ENCODE measurements around the gene LPGAT1.
A peak's percentile ranks its signal among the peaks of the same experiment; 100 is the strongest.
"Not testable (repeated sequence)": the region's sequence is repeated elsewhere in the genome, so short reads cannot be mapped to it uniquely, and the experiment has no call there.

The LPGAT1 gene

GRCh38 chr1:211738691-211739301 is 91.8 kb downstream of the LPGAT1 start:
- DNase-seq (ENCODE audit: low read depth, low spot score), result peak; percentile 63
- H3K4me3 ChIP-seq (ENCODE audit: low read length), result peak overlapping the region; percentile 19

GRCh38 chr1:211738096-211738690 is 92.4 kb downstream of the LPGAT1 start:
- peak overlapping the region; percentile 19 for H3K4me3 ChIP-seq (ENCODE audit: low read length)
- DNase-seq (ENCODE audit: low read depth, low spot score), result peak; percentile 65

GRCh38 chr1:211737115-211738035 is 93.2 kb downstream of the LPGAT1 start:
- H3K4me3 ChIP-seq (ENCODE audit: low read length), result no peak overlapping the region
- no peak for DNase-seq (ENCODE audit: low read depth, low spot score)

- H3K4me3 ChIP-seq (ENCODE audit: low read length), result no peak overlapping the region
- DNase-seq (ENCODE audit: low read depth, low spot score), result no peak
Observed at GRCh38 chr1:211736351-211736915, 94.1 kb downstream of the LPGAT1 start.

GRCh38 chr1:211735208-211736170 is 95.1 kb downstream of the LPGAT1 start:
- no peak for DNase-seq (ENCODE audit: low read depth, low spot score)
- H3K4me3 ChIP-seq (ENCODE audit: low read length), result no peak overlapping the region

GRCh38 chr1:211734791-211735190 is 95.8 kb downstream of the LPGAT1 start:
- no peak for DNase-seq (ENCODE audit: low read depth, low spot score)
- no peak overlapping the region for H3K4me3 ChIP-seq (ENCODE audit: low read length)

GRCh38 chr1:211734359-211734758 is 96.2 kb downstream of the LPGAT1 start:
- no peak for DNase-seq (ENCODE audit: low read depth, low spot score)
- no peak overlapping the region for H3K4me3 ChIP-seq (ENCODE audit: low read length)

GRCh38 chr1:211732293-211732980 is 98.1 kb downstream of the LPGAT1 start:
- DNase-seq (ENCODE audit: low read depth, low spot score), result no peak
- H3K4me3 ChIP-seq (ENCODE audit: low read length), result no peak overlapping the region

GRCh38 chr1:211731456-211732292 is 98.9 kb downstream of the LPGAT1 start:
- H3K4me3 ChIP-seq (ENCODE audit: low read length), result no peak overlapping the region
- DNase-seq (ENCODE audit: low read depth, low spot score), result no peak

- DNase-seq (ENCODE audit: low read depth, low spot score), result no peak
- no peak overlapping the region for H3K4me3 ChIP-seq (ENCODE audit: low read length)
Observed at GRCh38 chr1:211730347-211730746, 100.2 kb downstream of the LPGAT1 start.

- H3K4me3 ChIP-seq (ENCODE audit: low read length), result no peak overlapping the region
- no peak for DNase-seq (ENCODE audit: low read depth, low spot score)
Observed at GRCh38 chr1:211729238-211729637, 101.3 kb downstream of the LPGAT1 start.

GRCh38 chr1:211726467-211726995 is 104.0 kb downstream of the LPGAT1 start:
- DNase-seq (ENCODE audit: low read depth, low spot score), result no peak

GRCh38 chr1:211724687-211725196 is 105.8 kb downstream of the LPGAT1 start:
- no peak overlapping the region for H3K4me3 ChIP-seq (ENCODE audit: low read length)
- DNase-seq (ENCODE audit: low read depth, low spot score), result no peak

More at GRCh38 chr1:211726467-211726995, 104.0 kb downstream of the LPGAT1 start:
- no peak overlapping the region for H3K4me3 ChIP-seq (ENCODE audit: low read length)

GRCh38 chr1:211723273-211723672 is 107.3 kb downstream of the LPGAT1 start:
- DNase-seq (ENCODE audit: low read depth, low spot score), result no peak
- H3K4me3 ChIP-seq (ENCODE audit: low read length), result no peak overlapping the region

- H3K4me3 ChIP-seq (ENCODE audit: low read length), result no peak overlapping the region
Observed at GRCh38 chr1:211722277-211723175, 108.0 kb downstream of the LPGAT1 start.

GRCh38 chr1:211716555-211716954 is 114.0 kb downstream of the LPGAT1 start:
- DNase-seq (ENCODE audit: low read depth, low spot score); H3K4me3 ChIP-seq (ENCODE audit: low read length): not testable (repeated sequence)

More at GRCh38 chr1:211722277-211723175, 108.0 kb downstream of the LPGAT1 start:
- no peak for DNase-seq (ENCODE audit: low read depth, low spot score)
